GM12872 (cell line): ENCODE results near the gene KLHL29.

Experiments
- TF ChIP-seq, protein P1 (sequence below): IDR thresholded peaks from 3 replicates; pipeline ENCODE4 v1.5.1; 2011; ENCODE audit warnings: low read depth, mild to moderate bottlenecking, low read length, moderate library complexity; ENCODE audit not compliant: insufficient read depth

Gene KLHL29

DNA sequence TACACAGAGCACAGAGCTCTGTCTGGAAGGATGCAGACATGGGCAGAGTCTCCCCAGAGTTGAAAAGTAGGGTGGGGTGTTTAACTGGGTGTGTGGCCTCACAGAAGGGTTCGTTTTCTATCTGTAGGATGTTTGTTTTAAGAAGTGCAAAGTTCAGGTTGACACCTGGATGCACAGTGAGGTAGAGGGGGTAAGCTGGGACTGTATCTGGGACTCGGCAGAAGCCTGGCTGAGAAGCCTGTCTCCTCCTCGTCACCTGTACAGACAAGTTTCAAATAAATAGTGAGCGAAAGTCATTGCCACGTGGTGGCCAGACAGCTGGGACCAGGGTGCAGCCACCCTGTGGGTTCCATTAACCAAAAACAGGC lies 145.9 kb downstream of the KLHL29 start:
- TF ChIP-seq, protein P1, sequence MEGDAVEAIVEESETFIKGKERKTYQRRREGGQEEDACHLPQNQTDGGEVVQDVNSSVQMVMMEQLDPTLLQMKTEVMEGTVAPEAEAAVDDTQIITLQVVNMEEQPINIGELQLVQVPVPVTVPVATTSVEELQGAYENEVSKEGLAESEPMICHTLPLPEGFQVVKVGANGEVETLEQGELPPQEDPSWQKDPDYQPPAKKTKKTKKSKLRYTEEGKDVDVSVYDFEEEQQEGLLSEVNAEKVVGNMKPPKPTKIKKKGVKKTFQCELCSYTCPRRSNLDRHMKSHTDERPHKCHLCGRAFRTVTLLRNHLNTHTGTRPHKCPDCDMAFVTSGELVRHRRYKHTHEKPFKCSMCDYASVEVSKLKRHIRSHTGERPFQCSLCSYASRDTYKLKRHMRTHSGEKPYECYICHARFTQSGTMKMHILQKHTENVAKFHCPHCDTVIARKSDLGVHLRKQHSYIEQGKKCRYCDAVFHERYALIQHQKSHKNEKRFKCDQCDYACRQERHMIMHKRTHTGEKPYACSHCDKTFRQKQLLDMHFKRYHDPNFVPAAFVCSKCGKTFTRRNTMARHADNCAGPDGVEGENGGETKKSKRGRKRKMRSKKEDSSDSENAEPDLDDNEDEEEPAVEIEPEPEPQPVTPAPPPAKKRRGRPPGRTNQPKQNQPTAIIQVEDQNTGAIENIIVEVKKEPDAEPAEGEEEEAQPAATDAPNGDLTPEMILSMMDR, result no peak

DNA sequence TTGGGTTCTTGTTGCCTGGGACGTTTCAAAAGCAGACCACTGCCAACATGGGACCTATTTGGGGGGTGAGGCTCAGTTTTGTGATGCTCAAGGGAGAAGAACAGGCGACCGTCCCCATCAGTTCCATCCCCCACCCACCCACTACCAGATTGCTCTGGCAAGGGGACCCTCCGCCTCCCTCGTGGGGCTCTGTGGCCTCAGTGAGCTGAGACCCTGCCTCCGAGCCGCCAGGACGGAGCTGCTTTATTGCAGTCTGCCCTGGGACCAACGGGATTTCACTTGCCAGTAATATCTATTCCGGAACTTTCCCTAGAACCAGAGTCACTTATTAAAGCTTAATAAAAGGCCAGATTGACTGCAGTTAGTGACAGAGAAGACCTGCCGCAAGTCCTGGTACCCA lies 146.3 kb downstream of the KLHL29 start:
- TF ChIP-seq, protein P1, result no peak

DNA sequence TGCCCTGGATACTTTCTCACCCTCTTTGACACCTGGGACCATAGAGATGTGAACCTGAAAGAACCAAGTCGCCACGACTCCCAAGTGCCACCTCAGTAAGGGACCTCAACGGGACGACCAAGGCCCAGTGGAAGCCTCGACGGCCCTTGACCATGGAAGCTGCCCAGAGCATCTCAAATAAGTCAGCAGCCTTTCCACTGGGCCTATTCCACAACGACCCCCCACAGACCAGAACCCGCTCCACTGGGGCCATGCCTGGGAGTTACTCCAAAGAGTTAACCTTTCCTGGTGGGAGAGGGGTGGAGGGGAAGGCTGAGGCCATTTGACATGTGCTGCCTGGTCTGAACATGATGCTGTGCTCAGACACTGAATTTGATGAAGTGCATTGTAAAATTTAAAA lies 146.9 kb downstream of the KLHL29 start:
- TF ChIP-seq, protein P1, result no peak

- TF ChIP-seq, protein P1, result 0 out of 3 replicates have a peak, but pooled peaks have one; percentile 1
Observed at GRCh38 chr2:23532391-23533337, 147.7 kb downstream of the KLHL29 start.

DNA sequence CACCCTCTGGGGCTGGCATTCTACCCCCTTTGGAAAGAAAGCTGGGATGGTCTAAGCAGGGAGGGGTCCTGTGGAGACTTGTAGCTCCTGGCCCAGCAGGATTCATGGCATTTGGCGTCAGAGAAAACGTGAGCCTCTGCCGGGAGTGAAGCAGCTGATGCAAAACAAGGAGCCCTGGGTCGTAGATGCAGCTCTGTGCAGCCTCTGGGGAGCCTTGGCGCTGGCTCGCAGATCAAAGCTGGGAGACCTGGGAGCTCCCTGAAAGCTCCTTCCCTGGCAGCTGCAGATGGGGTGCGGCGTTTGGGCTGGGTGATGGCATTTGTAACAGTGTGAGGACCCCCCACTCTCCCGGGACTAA lies 148.3 kb downstream of the KLHL29 start:
- TF ChIP-seq, protein P1, result no peak

DNA sequence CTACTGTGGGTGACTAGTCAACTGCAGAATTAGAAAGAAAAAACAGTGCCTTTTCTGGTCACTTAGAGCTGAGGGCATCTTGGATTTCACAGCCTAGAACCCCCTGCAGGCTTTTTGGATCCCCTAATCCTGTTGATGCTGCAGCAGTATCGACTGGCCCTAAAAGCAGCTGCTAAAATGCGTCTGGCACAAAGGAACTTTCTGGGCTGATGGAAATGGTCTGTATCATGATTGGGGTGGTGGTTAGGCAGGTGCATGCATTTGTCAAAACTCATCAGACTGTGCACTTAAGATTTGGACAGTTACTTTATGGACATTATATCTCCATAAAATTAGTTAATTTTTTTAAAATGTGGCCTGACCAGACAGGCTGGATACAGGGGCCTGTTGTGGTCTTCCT lies 149.8 kb downstream of the KLHL29 start:
- TF ChIP-seq, protein P1, result no peak

DNA sequence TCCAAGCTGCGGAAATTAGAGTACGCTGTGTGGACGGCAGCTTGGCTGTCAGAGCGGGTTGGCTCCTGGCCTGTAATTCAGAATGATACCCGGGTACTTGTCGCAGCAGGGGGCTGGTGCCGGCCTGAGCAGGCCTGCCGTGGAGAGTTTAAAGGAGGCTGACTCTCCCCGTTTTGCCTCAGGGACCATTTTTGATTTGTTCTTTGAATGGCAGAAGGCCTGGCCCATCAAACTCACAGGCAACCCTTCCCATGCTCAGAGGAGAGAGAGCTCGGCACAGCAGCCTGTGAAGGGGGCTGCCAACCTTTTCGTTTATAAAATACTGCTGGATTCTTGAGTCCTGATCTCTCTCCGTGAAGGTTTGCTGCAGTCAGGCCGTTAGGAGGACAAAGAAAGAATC lies 151.3 kb downstream of the KLHL29 start:
- TF ChIP-seq, protein P1, result no peak
